ENCODE results near the gene CYP24A1. TPM values are rescaled to one million over a fixed set of nuclear protein-coding genes. Genes with fewer than 3 reads are reported as not detected.
A peak's percentile ranks its signal among the peaks of the same experiment; 100 is the strongest.

The CYP24A1 gene
- total RNA-seq, 1 donor from 2014 or later = not detected

GRCh38 chr20:54137115-54137514 is 36.7 kb downstream of the CYP24A1 start:
- no peak overlapping the region for H3K27ac Mint-ChIP-seq
- H3K9me3 ChIP-seq (ENCODE audit: low read depth) = no peaks in the 10 kb centered on the region

GRCh38 chr20:54134445-54135220 is 39.2 kb downstream of the CYP24A1 start:
- Histone ChIP-seq H3K36me3 (no peaks in the 10 kb centered on the region), H3K9me3 (ENCODE audit: low read depth) (no peaks in the 10 kb centered on the region), H3K4me1 (peaks cover 18% of the 10 kb centered on the region), H3F3A (ENCODE audit: low read depth) (peaks cover 5% of the 10 kb centered on the region), H3K79me2 (ENCODE audit: low read depth) (no peaks in the 10 kb centered on the region), H2AFZ (replicated peaks) (no peak overlapping the region), H3K27me3 (no peaks in the 10 kb centered on the region), H3K9ac (no peak overlapping the region), H3K27ac (no peak overlapping the region), H3K4me3 (no peak overlapping the region), H4K20me1 (ENCODE audit: low read depth) (no peaks in the 10 kb centered on the region), H3K4me2 (no peak overlapping the region)
- Mint-ChIP-seq H3K36me3 (no peaks in the 10 kb centered on the region), H3K9me3 (peaks cover 4% of the 10 kb centered on the region), H3K27me3 (ENCODE audit: insufficient read depth, low read depth) (peaks cover 7% of the 10 kb centered on the region), H3K4me3 (no peak overlapping the region), H3K27ac (no peak overlapping the region), H3K4me1 (peaks cover 4% of the 10 kb centered on the region)
- no peak for DNase-seq (ENCODE audit: low spot score)
- TF ChIP-seq, protein P1, sequence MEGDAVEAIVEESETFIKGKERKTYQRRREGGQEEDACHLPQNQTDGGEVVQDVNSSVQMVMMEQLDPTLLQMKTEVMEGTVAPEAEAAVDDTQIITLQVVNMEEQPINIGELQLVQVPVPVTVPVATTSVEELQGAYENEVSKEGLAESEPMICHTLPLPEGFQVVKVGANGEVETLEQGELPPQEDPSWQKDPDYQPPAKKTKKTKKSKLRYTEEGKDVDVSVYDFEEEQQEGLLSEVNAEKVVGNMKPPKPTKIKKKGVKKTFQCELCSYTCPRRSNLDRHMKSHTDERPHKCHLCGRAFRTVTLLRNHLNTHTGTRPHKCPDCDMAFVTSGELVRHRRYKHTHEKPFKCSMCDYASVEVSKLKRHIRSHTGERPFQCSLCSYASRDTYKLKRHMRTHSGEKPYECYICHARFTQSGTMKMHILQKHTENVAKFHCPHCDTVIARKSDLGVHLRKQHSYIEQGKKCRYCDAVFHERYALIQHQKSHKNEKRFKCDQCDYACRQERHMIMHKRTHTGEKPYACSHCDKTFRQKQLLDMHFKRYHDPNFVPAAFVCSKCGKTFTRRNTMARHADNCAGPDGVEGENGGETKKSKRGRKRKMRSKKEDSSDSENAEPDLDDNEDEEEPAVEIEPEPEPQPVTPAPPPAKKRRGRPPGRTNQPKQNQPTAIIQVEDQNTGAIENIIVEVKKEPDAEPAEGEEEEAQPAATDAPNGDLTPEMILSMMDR (IDR thresholded peaks at IDR 0.05) = no peak

More at GRCh38 chr20:54137115-54137514, 36.7 kb downstream of the CYP24A1 start:
- Histone ChIP-seq H3K36me3 (no peaks in the 10 kb centered on the region), H3K79me2 (ENCODE audit: low read depth) (no peaks in the 10 kb centered on the region), H3K27ac (no peak overlapping the region), H3F3A (ENCODE audit: low read depth) (peaks cover under 1% of the 10 kb centered on the region), H4K20me1 (ENCODE audit: low read depth) (no peaks in the 10 kb centered on the region), H3K4me1 (peaks cover 16% of the 10 kb centered on the region), H2AFZ (replicated peaks) (no peak overlapping the region), H3K9ac (no peak overlapping the region), H3K4me2 (no peak overlapping the region), H3K4me3 (no peak overlapping the region), H3K27me3 (no peaks in the 10 kb centered on the region)
- no peaks in the 10 kb centered on the region for H3K9me3 Mint-ChIP-seq
- H3K4me1 Mint-ChIP-seq = peaks cover 1% of the 10 kb centered on the region
- no peaks in the 10 kb centered on the region for H3K36me3 Mint-ChIP-seq
- no peak overlapping the region for H3K4me3 Mint-ChIP-seq
- TF ChIP-seq, protein P1 (IDR thresholded peaks at IDR 0.05) = no peak
- TF ChIP-seq EZH2phosphoT487 (IDR thresholded peaks at IDR 0.05) (no peak), EZH2 (IDR thresholded peaks at IDR 0.05) (no peak)
- DNase-seq (ENCODE audit: low spot score) = no peak
- peaks cover 2% of the 10 kb centered on the region for H3K27me3 Mint-ChIP-seq (ENCODE audit: insufficient read depth, low read depth)

- no peak overlapping the region for H3K4me2 ChIP-seq
- peak; percentile 16 for DNase-seq (ENCODE audit: low spot score)
Observed at GRCh38 chr20:54133434-54134427, 40.1 kb downstream of the CYP24A1 start.

More at GRCh38 chr20:54133434-54134427, 40.1 kb downstream of the CYP24A1 start:
- Mint-ChIP-seq H3K27me3 (ENCODE audit: insufficient read depth, low read depth) (peaks cover 6% of the 10 kb centered on the region), H3K4me1 (peaks cover 4% of the 10 kb centered on the region), H3K36me3 (no peaks in the 10 kb centered on the region), H3K4me3 (no peak overlapping the region), H3K27ac (no peak overlapping the region), H3K9me3 (peaks cover 6% of the 10 kb centered on the region)
- H4K20me1 ChIP-seq (ENCODE audit: low read depth) = no peaks in the 10 kb centered on the region
- peaks cover 18% of the 10 kb centered on the region for H3K4me1 ChIP-seq
- no peak overlapping the region for H3K4me3 ChIP-seq
- no peak for TF ChIP-seq EZH2phosphoT487 (IDR thresholded peaks at IDR 0.05)
- no peak for TF ChIP-seq EZH2 (IDR thresholded peaks at IDR 0.05)
- TF ChIP-seq, protein P1 (IDR thresholded peaks at IDR 0.05) = no peak
- H2AFZ ChIP-seq (replicated peaks) = no peak overlapping the region
- H3K9ac ChIP-seq = no peak overlapping the region
- no peaks in the 10 kb centered on the region for H3K27me3 ChIP-seq
- no peaks in the 10 kb centered on the region for H3K79me2 ChIP-seq (ENCODE audit: low read depth)
- H3K36me3 ChIP-seq = no peaks in the 10 kb centered on the region
- peaks cover 5% of the 10 kb centered on the region for H3F3A ChIP-seq (ENCODE audit: low read depth)
- H3K27ac ChIP-seq = no peak overlapping the region
- no peaks in the 10 kb centered on the region for H3K9me3 ChIP-seq (ENCODE audit: low read depth)

Data from neural progenitor cell (in vitro differentiated cells).